ENCODE measurements around the gene SUFU.
"Not testable (repeated sequence)": the region's sequence is repeated elsewhere in the genome, so short reads cannot be mapped to it uniquely, and the experiment has no call there.

SUFU gene

GRCh38 chr10:102480396-102480795 is 23.4 kb upstream of the SUFU start:
- DNase-seq (ENCODE audit: low spot score): no peak

GRCh38 chr10:102484021-102484420 is 19.8 kb upstream of the SUFU start:
- DNase-seq (ENCODE audit: low spot score): no peak

- DNase-seq (ENCODE audit: low spot score): no peak
Measured at GRCh38 chr10:102485093-102485784, 18.5 kb upstream of the SUFU start.

- DNase-seq (ENCODE audit: low spot score): no peak
Measured at GRCh38 chr10:102491136-102491535, 12.6 kb upstream of the SUFU start.

- DNase-seq (ENCODE audit: low spot score): no peak
Measured at GRCh38 chr10:102492344-102492939, 11.3 kb upstream of the SUFU start.

- peak; percentile 29 for DNase-seq (ENCODE audit: low spot score)
Measured at GRCh38 chr10:102492983-102493382, 10.8 kb upstream of the SUFU start.

GRCh38 chr10:102493771-102494170 is 10.0 kb upstream of the SUFU start:
- no peak for DNase-seq (ENCODE audit: low spot score)

GRCh38 chr10:102497545-102497944 is 6.2 kb upstream of the SUFU start:
- no peak for DNase-seq (ENCODE audit: low spot score)

GRCh38 chr10:102499356-102499755 is 4.4 kb upstream of the SUFU start:
- DNase-seq (ENCODE audit: low spot score): no peak

GRCh38 chr10:102500686-102501085 is 3.1 kb upstream of the SUFU start:
- not testable (repeated sequence) for DNase-seq (ENCODE audit: low spot score)

- no peak for DNase-seq (ENCODE audit: low spot score)
Measured at GRCh38 chr10:102501201-102502028, 2.4 kb upstream of the SUFU start.

- DNase-seq (ENCODE audit: low spot score): peak; percentile 99
Measured at GRCh38 chr10:102502029-102502336, 1.8 kb upstream of the SUFU start.

GRCh38 chr10:102502337-102503151 is 1.2 kb upstream of the SUFU start, which contains the start of gene ACTR1A:
ACTR1A (minus strand) TSS chr10:102502712; CDS start chr10:102502647, 65 bp downstream.
- peak; percentile 93 for DNase-seq (ENCODE audit: low spot score)

GRCh38 chr10:102504179-102504975 is 605 bp downstream of the SUFU start:
- peak; percentile 20 for DNase-seq (ENCODE audit: low spot score)

GRCh38 chr10:102504976-102505300 is 1.2 kb downstream of the SUFU start:
- no peak for DNase-seq (ENCODE audit: low spot score)

- no peak for DNase-seq (ENCODE audit: low spot score)
Measured at GRCh38 chr10:102505462-102506115, 1.8 kb downstream of the SUFU start.

GRCh38 chr10:102507521-102507920 is 3.7 kb downstream of the SUFU start:
- DNase-seq (ENCODE audit: low spot score): no peak

- DNase-seq (ENCODE audit: low spot score): no peak
Measured at GRCh38 chr10:102508506-102508905, 4.7 kb downstream of the SUFU start.

- DNase-seq (ENCODE audit: low spot score): peak; percentile 68
Measured at GRCh38 chr10:102509387-102509786, 5.6 kb downstream of the SUFU start.

- no peak for DNase-seq (ENCODE audit: low spot score)
Measured at GRCh38 chr10:102511583-102512274, 8.0 kb downstream of the SUFU start.
